Measurements from ENCODE around the gene DDA1. TPM values are rescaled to one million over a fixed set of nuclear protein-coding genes. Genes with fewer than 3 reads are reported as not detected.
A peak's percentile ranks its signal among the peaks of the same experiment; 100 is the strongest.

Gene DDA1
- total and polyA plus RNA-seq, 9 of the 15 experiments (the other 6 are each of a cell fraction or from before 2014, with no cell fraction given), result 1.4 to 83.8 (median 33.8) TPM

- TF ChIP-seq, protein P1, sequence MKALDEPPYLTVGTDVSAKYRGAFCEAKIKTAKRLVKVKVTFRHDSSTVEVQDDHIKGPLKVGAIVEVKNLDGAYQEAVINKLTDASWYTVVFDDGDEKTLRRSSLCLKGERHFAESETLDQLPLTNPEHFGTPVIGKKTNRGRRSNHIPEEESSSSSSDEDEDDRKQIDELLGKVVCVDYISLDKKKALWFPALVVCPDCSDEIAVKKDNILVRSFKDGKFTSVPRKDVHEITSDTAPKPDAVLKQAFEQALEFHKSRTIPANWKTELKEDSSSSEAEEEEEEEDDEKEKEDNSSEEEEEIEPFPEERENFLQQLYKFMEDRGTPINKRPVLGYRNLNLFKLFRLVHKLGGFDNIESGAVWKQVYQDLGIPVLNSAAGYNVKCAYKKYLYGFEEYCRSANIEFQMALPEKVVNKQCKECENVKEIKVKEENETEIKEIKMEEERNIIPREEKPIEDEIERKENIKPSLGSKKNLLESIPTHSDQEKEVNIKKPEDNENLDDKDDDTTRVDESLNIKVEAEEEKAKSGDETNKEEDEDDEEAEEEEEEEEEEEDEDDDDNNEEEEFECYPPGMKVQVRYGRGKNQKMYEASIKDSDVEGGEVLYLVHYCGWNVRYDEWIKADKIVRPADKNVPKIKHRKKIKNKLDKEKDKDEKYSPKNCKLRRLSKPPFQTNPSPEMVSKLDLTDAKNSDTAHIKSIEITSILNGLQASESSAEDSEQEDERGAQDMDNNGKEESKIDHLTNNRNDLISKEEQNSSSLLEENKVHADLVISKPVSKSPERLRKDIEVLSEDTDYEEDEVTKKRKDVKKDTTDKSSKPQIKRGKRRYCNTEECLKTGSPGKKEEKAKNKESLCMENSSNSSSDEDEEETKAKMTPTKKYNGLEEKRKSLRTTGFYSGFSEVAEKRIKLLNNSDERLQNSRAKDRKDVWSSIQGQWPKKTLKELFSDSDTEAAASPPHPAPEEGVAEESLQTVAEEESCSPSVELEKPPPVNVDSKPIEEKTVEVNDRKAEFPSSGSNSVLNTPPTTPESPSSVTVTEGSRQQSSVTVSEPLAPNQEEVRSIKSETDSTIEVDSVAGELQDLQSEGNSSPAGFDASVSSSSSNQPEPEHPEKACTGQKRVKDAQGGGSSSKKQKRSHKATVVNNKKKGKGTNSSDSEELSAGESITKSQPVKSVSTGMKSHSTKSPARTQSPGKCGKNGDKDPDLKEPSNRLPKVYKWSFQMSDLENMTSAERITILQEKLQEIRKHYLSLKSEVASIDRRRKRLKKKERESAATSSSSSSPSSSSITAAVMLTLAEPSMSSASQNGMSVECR (CRISPR knock-in tag; IDR thresholded peaks at IDR 0.05), result peak; percentile 92
- TF ChIP-seq ZNF695 (CRISPR knock-in tag; IDR thresholded peaks at IDR 0.05) (no peak), MECOM (CRISPR knock-in tag; IDR thresholded peaks at IDR 0.05) (no peak), GTF2B (IDR thresholded peaks at IDR 0.05; ENCODE audit: extremely low read depth, insufficient read length) (no peak), RBM25 (IDR thresholded peaks at IDR 0.05; ENCODE audit: low read depth, low read length, severe bottlenecking) (peak; percentile 63), ETV6 (IDR thresholded peaks at IDR 0.05; ENCODE audit: borderline replicate concordance in 1 of 2, low read depth in 2 of 2, low read length in 1 of 2) (no peak), ETV6 (CRISPR knock-in tag; IDR thresholded peaks at IDR 0.05; ENCODE audit: borderline replicate concordance) (peak; percentile 81; the same call in 1 of the 2 replicates), MCM7 (IDR thresholded peaks at IDR 0.05) (no peak), ZNF79 (CRISPR knock-in tag; IDR thresholded peaks at IDR 0.05; ENCODE audit: low read depth) (no peak), MCM2 (IDR thresholded peaks at IDR 0.05; ENCODE audit: low read depth) (no peak), ARID3A (IDR thresholded peaks at IDR 0.05; ENCODE audit: borderline replicate concordance, low read depth, low read length) (peak; percentile 53; the same call in 1 of the 2 replicates), STAG1 (CRISPR knock-in tag; IDR thresholded peaks at IDR 0.05; ENCODE audit: borderline replicate concordance) (no peak), CEBPG (CRISPR knock-in tag; IDR thresholded peaks at IDR 0.05) (no peak), CEBPG (tag; conservative IDR thresholded peaks at IDR 0.05 in 1 of 2, IDR thresholded peaks at IDR 0.05 in 1 of 2) (no peak), BRCA1 (IDR thresholded peaks at IDR 0.05) (no peak), BRCA1 (CRISPR knock-in tag; IDR thresholded peaks at IDR 0.05) (no peak), PCBP1 (IDR thresholded peaks at IDR 0.05; ENCODE audit: low read depth, low read length, poor library complexity, severe bottlenecking) (peak; percentile 80), BRD4 (IDR thresholded peaks at IDR 0.05) (no peak; the same call in 1 of the 2 replicates), HMG20B (CRISPR knock-in tag; IDR thresholded peaks at IDR 0.05) (no peak)
- TF ChIP-seq, protein P2, sequence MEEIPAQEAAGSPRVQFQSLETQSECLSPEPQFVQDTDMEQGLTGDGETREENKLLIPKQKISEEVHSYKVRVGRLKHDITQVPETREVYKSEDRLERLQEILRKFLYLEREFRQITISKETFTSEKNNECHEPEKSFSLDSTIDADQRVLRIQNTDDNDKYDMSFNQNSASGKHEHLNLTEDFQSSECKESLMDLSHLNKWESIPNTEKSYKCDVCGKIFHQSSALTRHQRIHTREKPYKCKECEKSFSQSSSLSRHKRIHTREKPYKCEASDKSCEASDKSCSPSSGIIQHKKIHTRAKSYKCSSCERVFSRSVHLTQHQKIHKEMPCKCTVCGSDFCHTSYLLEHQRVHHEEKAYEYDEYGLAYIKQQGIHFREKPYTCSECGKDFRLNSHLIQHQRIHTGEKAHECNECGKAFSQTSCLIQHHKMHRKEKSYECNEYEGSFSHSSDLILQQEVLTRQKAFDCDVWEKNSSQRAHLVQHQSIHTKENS (CRISPR knock-in tag; IDR thresholded peaks at IDR 0.05), result no peak
These were observed 25.3 kb downstream of the DDA1 start, which contains the start of gene ANO8 (continued) for GRCh38 chr19:17334414-17335409.

Measured in K562 (cell line).